Measurements from ENCODE around the gene ANGPT4. TPM values are rescaled to one million over a fixed set of nuclear protein-coding genes. Genes with fewer than 3 reads are reported as not detected.

Gene ANGPT4
- total and polyA plus RNA-seq, 2 of the 13 experiments (the other 11 are each of a cell fraction or from before 2014, with no cell fraction given), result not detected

DNA sequence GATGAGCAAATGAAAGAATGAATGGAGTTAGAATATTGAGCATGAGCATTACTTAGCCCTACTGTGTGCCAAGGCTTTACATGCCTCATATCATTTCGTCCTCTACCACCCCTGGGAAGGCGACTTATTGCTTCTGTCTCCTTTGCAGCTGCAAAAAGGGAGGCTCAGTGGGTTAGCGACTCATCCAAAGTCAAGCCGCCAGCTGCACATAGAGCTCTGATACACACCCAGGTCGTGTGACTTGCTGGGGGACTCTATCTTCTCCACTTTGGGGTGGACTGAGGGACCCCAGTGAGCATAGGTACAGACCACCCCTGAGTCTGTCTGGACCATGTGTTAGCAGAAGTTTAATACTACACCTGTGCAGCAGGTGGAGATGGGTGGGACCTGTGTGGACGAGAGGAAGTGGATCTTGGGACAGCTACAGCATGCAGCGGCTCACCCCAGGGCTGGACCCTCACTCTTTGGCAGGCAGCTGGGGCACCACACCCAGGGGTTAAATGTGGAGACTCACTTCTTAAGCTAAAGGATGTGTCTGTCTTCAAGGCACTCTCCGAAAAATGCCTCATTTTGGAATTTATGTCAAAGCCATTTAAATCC lies 36.2 kb upstream of the ANGPT4 start:
- TF ChIP-seq EEA1 (CRISPR knock-in tag; IDR thresholded peaks at IDR 0.05; ENCODE audit: borderline replicate concordance), result 0 out of 2 replicates have a peak, but pooled peaks have one; percentile 37
- no peak for TF ChIP-seq U2AF2 (IDR thresholded peaks at IDR 0.05; ENCODE audit: low read depth, low read length)
- no peaks in the 10 kb centered on the region for H4K20me1 ChIP-seq (ENCODE audit: insufficient read depth, low read length)
- ATAC-seq, result no peak
- FAIRE-seq, result no peak
- WGBS (ENCODE audit: low lambda C conversion rate), result 40% methylated on average over 8 of the region's 8 CpGs
- intact Hi-C loops (cut with micrococcal nuclease; ENCODE audit: unreplicated experiment), result no loop called here
- H3K4me2 ChIP-seq (ENCODE audit: low read depth, low read length), result no peak overlapping the region
- CTCF ChIA-PET (ENCODE audit: low intra/inter-chr PET ratio, low total read pairs), result interaction anchor here (0.6 kb wide), 1 partner anchor 134 kb away, joined by 3 read pairs; no protein-coding TSS in a partner anchor
- H3K4me3 ChIP-seq (replicated peaks in 1 of 3; ENCODE audit: insufficient read depth in 1 of 3, low read depth in 2 of 3, low read length in 3 of 3), result no peak overlapping the region
- no peak overlapping the region for H3K9ac ChIP-seq (ENCODE audit: insufficient read depth, low read depth, low read length)
- POLR2A ChIA-PET, result no interaction called here
- no peaks in the 10 kb centered on the region for H3K36me3 ChIP-seq (replicated peaks in 1 of 2; ENCODE audit: control insufficient read depth in 1 of 2, insufficient read depth in 2 of 2, low read length in 2 of 2)
- no peaks in the 10 kb centered on the region for H3K9me3 ChIP-seq (ENCODE audit: low read length)
- no peak overlapping the region for H2AFZ ChIP-seq (ENCODE audit: low read length)
- peaks cover 5 to 18% of the 10 kb centered on the region in 2 experiments; a peak in 3 of 5 replicates for H3K27me3 ChIP-seq (ENCODE audit: control insufficient read depth in 1 of 2, insufficient read depth in 2 of 2, low read length in 2 of 2)
- no peaks in the 10 kb centered on the region for H3K79me2 ChIP-seq (ENCODE audit: insufficient read depth, low read length)
- BruUV-seq (replicated peaks), result no TSS peak
- in situ Hi-C loops (cut with HindIII; ENCODE audit: extremely low pct_ligation_motif_present, low pct_unique_long_range_greater_than_20kb), result loop anchor here (10.0 kb wide), 1 partner anchor 233 kb away; the partner anchor contains the start of gene TMEM74B
- no peaks in the 10 kb centered on the region for H3K4me1 ChIP-seq (ENCODE audit: insufficient read depth, low read length)
- DNase-seq (ENCODE audit: low spot score), result no peak
- H3K27ac ChIP-seq (ENCODE audit: extremely low read length, insufficient read depth, low read length), result no peak overlapping the region

DNA sequence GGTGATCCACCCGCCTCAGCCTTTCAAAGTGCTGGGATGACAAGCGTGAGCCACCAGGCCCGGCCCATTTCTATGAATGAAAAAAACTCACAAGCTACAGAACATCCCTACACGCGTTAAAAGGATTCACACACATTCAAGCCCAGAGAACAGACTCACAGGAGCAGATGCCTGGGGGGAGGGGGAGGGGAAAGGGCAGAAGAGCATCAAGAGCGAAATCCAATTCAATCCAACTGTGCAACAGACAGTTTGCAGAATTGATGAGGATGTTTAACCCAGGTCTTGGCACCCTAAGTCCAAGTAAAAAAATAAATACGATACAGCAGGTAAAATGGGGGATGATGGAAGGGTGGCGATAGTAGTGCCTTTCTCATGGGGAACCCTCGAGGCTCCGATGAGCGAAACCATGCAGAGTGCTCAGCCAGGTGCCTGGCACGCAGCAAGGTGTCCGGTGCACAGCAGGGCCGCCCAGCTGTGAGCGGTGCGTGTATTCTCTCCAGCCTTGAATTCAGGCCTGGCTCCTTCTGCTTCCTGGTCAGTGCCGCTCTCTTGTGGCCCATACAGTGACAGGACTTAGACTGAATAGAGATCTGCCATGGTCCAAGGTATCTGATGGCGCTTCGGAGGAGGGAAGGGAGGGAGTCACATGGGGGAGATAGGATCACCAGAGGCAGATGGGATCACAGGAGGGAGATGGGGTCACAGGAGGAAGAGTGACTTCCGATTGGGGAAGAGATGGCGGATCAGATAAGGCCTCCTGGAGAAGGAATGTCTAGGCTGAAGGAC lies 35.4 kb upstream of the ANGPT4 start:
- Histone ChIP-seq H3K4me2 (ENCODE audit: low read depth, low read length) (no peak overlapping the region), H3K9ac (ENCODE audit: insufficient read depth, low read depth, low read length) (no peak overlapping the region), H2AFZ (ENCODE audit: low read length) (no peak overlapping the region), H4K20me1 (ENCODE audit: insufficient read depth, low read length) (no peaks in the 10 kb centered on the region), H3K4me1 (ENCODE audit: insufficient read depth, low read length) (no peaks in the 10 kb centered on the region), H3K36me3 (replicated peaks in 1 of 2; ENCODE audit: control insufficient read depth in 1 of 2, insufficient read depth in 2 of 2, low read length in 2 of 2) (no peaks in the 10 kb centered on the region), H3K4me3 (replicated peaks in 1 of 3; ENCODE audit: insufficient read depth in 1 of 3, low read depth in 2 of 3, low read length in 3 of 3) (no peak overlapping the region), H3K27ac (ENCODE audit: extremely low read length, insufficient read depth, low read length) (no peak overlapping the region), H3K79me2 (ENCODE audit: insufficient read depth, low read length) (no peaks in the 10 kb centered on the region), H3K9me3 (ENCODE audit: low read length) (no peaks in the 10 kb centered on the region), H3K27me3 (ENCODE audit: control insufficient read depth in 1 of 2, insufficient read depth in 2 of 2, low read length in 2 of 2) (peaks cover 5 to 18% of the 10 kb centered on the region in 2 experiments; a peak in 3 of 5 replicates)
- in situ Hi-C loops (cut with HindIII; ENCODE audit: extremely low pct_ligation_motif_present, low pct_unique_long_range_greater_than_20kb) (loop anchor here (10.0 kb wide), 1 partner anchor 233 kb away; the partner anchor contains the start of gene TMEM74B), intact Hi-C loops (cut with micrococcal nuclease; ENCODE audit: unreplicated experiment) (no loop called here)
- TF ChIP-seq TBX2 (CRISPR knock-in tag; IDR thresholded peaks at IDR 0.05; ENCODE audit: borderline replicate concordance) (no peak), CTCF (CRISPR knock-in tag; IDR thresholded peaks at IDR 0.05) (peak; percentile 31; the same call in 1 of the 2 replicates)
- WGBS (ENCODE audit: low lambda C conversion rate), result 59% methylated on average over 21 of the region's 21 CpGs
- no peak for FAIRE-seq
- BruUV-seq (replicated peaks), result no TSS peak
- ATAC-seq, result no peak
- DNase-seq (ENCODE audit: low spot score), result no peak
- POLR2A ChIA-PET, result no interaction called here
- CTCF ChIA-PET (ENCODE audit: low intra/inter-chr PET ratio, low total read pairs), result interaction anchor here (0.6 kb wide), 1 partner anchor 133 kb away, joined by 3 read pairs; no protein-coding TSS in a partner anchor
